GM19324 (cell line): ENCODE measurements around the gene ZNF664.
"Not testable (repeated sequence)": the region's sequence is repeated elsewhere in the genome, so short reads cannot be mapped to it uniquely, and the experiment has no call there.

ENCODE experiments used
- ATAC-seq: cut with Tn5 transposase; IDR thresholded peaks from one replicate; pipeline ENCODE4 v1.9.1; 2021; ENCODE audit warnings: mild to moderate bottlenecking, moderate library complexity; ENCODE audit not compliant: unreplicated experiment, low FRiP score

Gene ZNF664

GRCh38 chr12:123941000-123941399 is 32.0 kb upstream of the ZNF664 start:
- no peak for ATAC-seq

DNA sequence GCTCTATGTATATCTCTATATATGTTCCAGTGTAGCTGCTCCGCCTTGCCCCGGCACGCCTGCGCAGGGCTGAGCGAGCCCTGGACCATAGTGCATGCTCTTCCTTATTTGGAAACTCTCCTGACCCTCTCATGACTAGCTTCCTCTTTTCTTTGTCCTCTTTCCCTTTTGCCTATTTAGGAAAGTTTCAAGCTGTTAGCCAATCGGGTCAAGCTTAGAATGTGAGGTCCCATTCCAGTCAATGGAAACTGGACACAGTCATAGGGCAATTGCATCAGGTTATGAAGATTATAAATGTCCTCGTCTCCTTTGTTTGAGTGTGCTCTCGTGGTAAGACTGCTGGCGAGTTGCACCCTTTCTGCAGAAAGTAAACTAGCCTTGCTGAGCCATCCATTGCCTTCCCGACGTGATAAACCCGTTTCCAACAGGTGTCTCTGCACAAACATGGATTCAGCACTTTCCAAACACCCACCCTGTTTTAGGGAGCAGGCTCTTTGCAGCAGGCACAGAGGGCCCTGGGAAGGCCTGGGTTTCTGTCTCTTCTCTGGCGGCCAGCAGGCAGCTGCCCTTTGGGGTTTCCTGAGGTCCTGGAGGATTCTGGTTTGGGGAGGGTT is 31.3 kb upstream of the ZNF664 start:
- ATAC-seq: no peak

DNA sequence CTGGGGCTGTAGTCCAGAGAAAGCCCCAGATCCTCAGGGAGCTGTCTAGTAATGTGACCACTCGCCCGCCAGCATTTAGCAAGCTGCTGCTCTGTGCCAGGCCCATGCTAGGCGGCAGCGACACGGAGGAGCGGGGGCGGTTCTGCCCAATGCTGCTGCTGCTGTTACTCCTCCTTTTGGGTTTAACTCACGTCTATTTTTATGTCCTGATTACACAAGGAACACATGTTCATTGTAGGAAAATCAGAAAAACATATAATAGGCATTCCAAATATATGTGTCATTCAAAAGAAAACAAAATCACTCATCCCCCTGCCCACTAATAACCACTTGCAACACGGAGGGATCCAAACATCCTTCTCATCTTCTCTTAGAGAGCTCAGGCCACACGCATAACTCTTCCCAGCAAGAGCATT is 30.8 kb upstream of the ZNF664 start:
- no peak for ATAC-seq

DNA sequence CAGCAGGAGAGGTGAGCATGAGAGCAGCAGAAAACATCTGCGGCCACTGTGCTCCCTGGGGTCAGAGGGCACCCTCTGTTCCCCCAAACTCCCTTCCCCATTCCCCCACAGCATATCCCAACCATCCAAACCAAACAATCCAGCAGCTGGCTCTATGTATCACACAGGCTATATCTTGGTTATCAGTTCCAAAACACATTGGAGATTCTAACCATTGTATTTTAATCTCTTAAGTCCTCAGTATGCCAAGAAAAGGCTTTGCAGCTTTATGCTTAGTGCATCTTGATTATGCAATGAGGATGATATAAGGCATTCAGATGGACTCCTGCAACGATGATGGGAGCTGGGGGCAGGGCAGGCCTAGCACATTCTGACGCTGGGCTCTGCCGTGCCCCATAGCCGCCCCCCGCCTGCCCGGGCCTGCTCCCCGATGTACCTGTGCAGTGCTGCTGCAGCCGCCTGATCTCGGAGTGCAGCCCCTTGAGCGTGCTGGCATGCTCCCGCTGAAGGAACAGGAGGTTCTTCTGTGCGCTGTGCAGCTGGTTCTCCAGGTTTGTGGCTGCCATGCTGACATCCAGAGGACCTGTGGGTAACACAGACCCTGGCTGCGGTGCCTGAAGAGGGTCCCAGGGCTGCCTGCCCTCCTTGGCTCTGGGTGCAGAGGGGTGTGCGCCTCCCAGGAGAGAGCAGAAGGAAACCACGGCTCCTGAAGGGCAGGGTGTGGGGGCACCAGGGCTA is 29.9 kb upstream of the ZNF664 start:
- ATAC-seq: no peak

GRCh38 chr12:123943816-123944215 is 29.2 kb upstream of the ZNF664 start:
- no peak for ATAC-seq

- no peak for ATAC-seq
Measured at GRCh38 chr12:123944696-123945095, 28.3 kb upstream of the ZNF664 start.

- no peak for ATAC-seq
Measured at GRCh38 chr12:123945287-123946151, 27.5 kb upstream of the ZNF664 start.

GRCh38 chr12:123946152-123946515 is 26.9 kb upstream of the ZNF664 start:
- ATAC-seq: no peak

- ATAC-seq: not testable (repeated sequence)
Measured at GRCh38 chr12:123946516-123947505, 26.2 kb upstream of the ZNF664 start.

- ATAC-seq: not testable (repeated sequence)
Measured at GRCh38 chr12:123947531-123947930, 25.5 kb upstream of the ZNF664 start.

GRCh38 chr12:123948401-123948795 is 24.6 kb upstream of the ZNF664 start:
- ATAC-seq: no peak

- no peak for ATAC-seq
Measured at GRCh38 chr12:123948796-123949769, 23.9 kb upstream of the ZNF664 start.

GRCh38 chr12:123949770-123950165 is 23.2 kb upstream of the ZNF664 start:
- ATAC-seq: no peak

DNA sequence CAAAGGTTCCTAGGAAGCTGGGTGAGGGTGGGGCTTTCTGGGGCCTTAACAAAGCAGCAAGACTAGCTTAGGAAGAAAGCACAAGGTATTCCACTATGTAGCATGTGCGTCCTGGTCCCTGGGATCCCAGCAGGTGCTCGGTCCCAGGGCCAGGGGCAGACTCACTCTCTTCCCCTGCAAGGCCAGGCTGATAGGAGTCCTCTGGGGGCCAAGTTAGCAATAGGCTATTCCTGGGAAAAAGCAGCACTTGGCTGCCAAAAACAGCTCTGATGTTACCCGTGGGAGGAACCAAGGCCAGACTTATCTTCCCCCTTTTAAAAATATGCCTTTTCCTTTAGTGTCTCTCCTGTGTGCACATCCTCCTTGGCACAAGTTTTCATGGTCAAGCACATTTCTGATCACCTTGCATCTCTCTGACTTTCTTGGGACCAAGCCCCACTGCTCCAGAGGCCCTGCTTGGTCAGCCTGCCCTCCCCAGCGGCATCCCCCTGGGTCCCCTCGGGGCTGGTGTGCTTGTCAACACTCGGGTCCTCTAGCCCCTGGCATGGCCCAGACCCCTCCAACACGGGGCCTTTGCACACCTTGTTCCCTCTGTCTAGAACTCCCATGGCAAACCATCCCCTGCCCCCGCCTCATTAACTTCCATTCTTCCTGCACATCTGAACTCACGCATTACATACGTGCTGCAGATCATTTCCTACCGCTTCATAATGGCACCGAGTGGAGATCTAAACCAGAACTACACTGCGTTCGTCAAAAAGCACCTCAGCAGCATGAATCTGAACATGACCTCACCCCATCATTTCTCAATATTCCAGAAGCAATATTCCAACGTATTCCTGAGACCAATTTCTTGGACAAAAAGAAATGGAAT is 22.3 kb upstream of the ZNF664 start:
- ATAC-seq: no peak

GRCh38 chr12:123951467-123951866 is 21.5 kb upstream of the ZNF664 start:
- ATAC-seq: no peak

GRCh38 chr12:123952037-123952436 is 21.0 kb upstream of the ZNF664 start:
- no peak for ATAC-seq

DNA sequence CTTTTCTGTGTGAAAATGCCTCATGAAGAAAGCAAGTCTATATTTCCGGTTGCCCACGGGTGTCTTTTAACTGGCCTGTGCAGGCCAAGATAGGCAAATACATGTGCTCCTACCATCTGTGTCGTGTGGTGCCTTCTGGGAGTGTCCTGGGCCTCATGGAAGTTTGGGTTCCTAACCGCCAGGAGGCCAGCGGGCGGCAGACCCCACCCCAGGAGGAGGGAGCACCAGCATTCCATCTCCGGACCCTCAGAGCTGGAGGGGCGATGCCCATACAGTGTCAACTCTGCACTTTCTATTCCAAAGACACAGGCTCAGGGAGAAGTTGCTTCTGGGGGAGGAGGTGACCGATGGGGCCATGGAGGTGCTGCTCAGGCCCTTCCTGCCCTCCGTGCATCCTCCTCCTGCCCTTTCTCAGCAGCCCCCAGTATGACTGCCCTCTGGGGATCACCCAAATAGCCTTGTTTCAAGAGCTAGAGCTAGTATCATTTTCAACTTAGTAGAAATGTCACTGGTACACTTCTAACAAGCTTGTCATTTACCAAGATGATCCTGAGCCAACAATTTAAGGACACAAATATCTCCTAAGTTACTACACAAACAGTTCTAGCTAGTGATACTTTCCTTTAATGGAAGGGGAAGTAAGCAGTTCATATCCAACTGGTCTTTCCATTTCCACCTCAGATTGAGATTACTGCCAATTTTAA is 18.2 kb upstream of the ZNF664 start:
- no peak for ATAC-seq

DNA sequence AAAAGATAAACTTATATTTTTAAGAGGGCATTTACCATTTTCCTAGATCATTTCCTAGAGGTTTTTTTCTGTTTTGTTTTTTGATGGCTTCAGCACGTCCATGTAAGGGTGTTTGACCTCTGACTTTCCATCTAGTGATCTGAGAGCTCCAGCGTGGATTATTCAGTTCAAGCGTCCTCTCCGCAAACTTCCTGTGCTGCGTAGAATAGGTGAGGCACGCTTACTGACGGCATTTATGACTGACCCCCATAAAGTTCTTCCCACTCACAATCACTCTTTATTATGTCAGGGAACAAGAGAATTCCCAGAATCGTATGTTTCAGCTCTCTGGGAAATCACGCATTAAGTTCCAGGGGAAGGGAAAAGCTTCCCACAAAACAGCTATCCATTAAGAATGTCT is 16.8 kb upstream of the ZNF664 start:
- ATAC-seq: no peak
